K562 (cell line): ENCODE data around the gene IRF2BP1. TPM values are rescaled to one million over a fixed set of nuclear protein-coding genes. Genes with fewer than 3 reads are reported as not detected.

Source experiments
- ATAC-seq: fragments of 200-7000 bp; cut with Tn5 transposase; 3 replicates; pipeline ENCODE4 v1.9.1; 2020; ENCODE audit warnings: moderate library complexity
- BruUV-seq: library from RNA; stranded (reverse); fragments of 400-500 nt; replicated peaks from 2 replicates; lab custom pipeline; 2021; lab: Mats Ljungman, UMichigan
- CTCF ChIA-PET: fragments of 300-600 bp; formaldehyde crosslinking; extraction: SDS; loops from one replicate; lab custom pipeline; 2021; ENCODE audit warnings: low intra/inter-chr PET ratio; lab: Yijun Ruan, JAX
- POLR2A ChIA-PET: fragments of 300-600, 350-650 bp; sonication (Branson Sonifier 250); formaldehyde crosslinking; extraction: SDS; loops from one replicate; lab custom pipeline; 2021; ENCODE audit warnings: antibody characterized with exemption, inconsistent platforms; lab: Yijun Ruan, JAX
- DNase-seq, 4 experiments: peaks; one replicate each; pipeline versions ENCODE4 v3.0.0 to v3.0.0-alpha.2; 2011 to 2018; ENCODE audit warnings: low spot score in 3 of 4, mixed read lengths in 3 of 4; ENCODE audit errors: extremely low read depth in 1 of 4
- FAIRE-seq: peaks from 2 replicates; lab custom pipeline; 2011; peaks lifted over from hg19 to GRCh38; lab: Jason Lieb, UNC
- H2AFZ ChIP-seq: 2 replicates; pipeline ENCODE4 v1.6.0; 2011; ENCODE audit warnings: low read depth, low read length, control low read depth, inconsistent platforms
- H3K27ac ChIP-seq: fragments of 200-600 bp; 3 replicates; pipeline ENCODE4 v1.8.0; 2011; ENCODE audit warnings: low read depth, mild to moderate bottlenecking, control low read depth, inconsistent platforms, low read length, moderate library complexity, mixed read lengths; ENCODE audit errors: extremely low read depth
- H3K27me3 ChIP-seq, 2 experiments: fragments of 300-600 bp in 1 of 2; 2 replicates in 1 of 2; 3 replicates in 1 of 2; pipeline versions ENCODE4 v1.6.0 to v1.8.0; 2011; ENCODE audit warnings: inconsistent platforms in 2 of 2, low read length in 2 of 2, mild to moderate bottlenecking in 1 of 2, mixed read lengths in 1 of 2, moderate library complexity in 1 of 2; ENCODE audit not compliant: control insufficient read depth in 2 of 2, insufficient read depth in 2 of 2
- H3K36me3 ChIP-seq: fragments of 300-600 bp; 3 replicates; pipeline ENCODE4 v1.8.0; 2011; ENCODE audit warnings: mild to moderate bottlenecking, low read length, inconsistent platforms; ENCODE audit not compliant: control insufficient read depth, insufficient read depth
- H3K4me1 ChIP-seq, 2 experiments: fragments of 200-600 bp in 1 of 2; replicated peaks in 1 of 2; 2 replicates in 1 of 2; 3 replicates in 1 of 2; pipeline versions ENCODE4 v1.5.1 to v1.8.0; 2011; ENCODE audit warnings: inconsistent platforms in 2 of 2, low read length in 2 of 2, mild to moderate bottlenecking in 1 of 2, mixed read lengths in 1 of 2, moderate library complexity in 1 of 2; ENCODE audit not compliant: control insufficient read depth in 2 of 2, insufficient read depth in 2 of 2
- H3K4me2 ChIP-seq: 2 replicates; pipeline ENCODE4 v1.6.1; 2011; ENCODE audit warnings: low read length, control low read depth, inconsistent platforms, mixed read lengths; ENCODE audit not compliant: insufficient read depth
- H3K4me3 ChIP-seq: fragments of 200-600 bp; sonication (generic), shearing (Covaris generic); 2 replicates; pipeline ENCODE4 v1.5.1; 2016; ENCODE audit warnings: control low read depth, inconsistent platforms
- H3K79me2 ChIP-seq: fragments of 200-600 bp; 3 replicates; pipeline ENCODE4 v1.8.0; 2011; ENCODE audit warnings: low read length, inconsistent platforms; ENCODE audit not compliant: control insufficient read depth, insufficient read depth
- H3K9ac ChIP-seq, 2 experiments: 2 replicates each; pipeline versions ENCODE4 v1.6.0 to v1.6.1; 2011; ENCODE audit warnings: low read depth in 2 of 2, low read length in 2 of 2, control low read depth in 1 of 2, inconsistent platforms in 1 of 2, mild to moderate bottlenecking in 1 of 2, mixed read lengths in 1 of 2; ENCODE audit not compliant: insufficient read depth in 1 of 2
- H3K9me1 ChIP-seq: one replicate; pipeline ENCODE4 v1.6.0; 2011; ENCODE audit warnings: inconsistent platforms, mild to moderate bottlenecking, low read length, moderate library complexity; ENCODE audit not compliant: control insufficient read depth, insufficient read depth
- H3K9me3 ChIP-seq: replicated peaks from 2 replicates; pipeline ENCODE4 v1.5.1; 2011; ENCODE audit warnings: low read depth, low read length, inconsistent platforms; ENCODE audit not compliant: control insufficient read depth, insufficient read depth
- H4K20me1 ChIP-seq: replicated peaks from 2 replicates; pipeline ENCODE4 v1.6.1; 2011; ENCODE audit warnings: low read length, inconsistent platforms, mixed read lengths; ENCODE audit not compliant: control insufficient read depth, insufficient read depth
- ASH1L ChIP-seq: fragments of 450-650 bp; IDR thresholded peaks from 2 replicates; pipeline ENCODE4 v1.6.1; 2018; ENCODE audit warnings: borderline replicate concordance, mild to moderate bottlenecking, low read depth; ENCODE audit not compliant: partially characterized antibody
- CBX5 ChIP-seq: IDR thresholded peaks from 2 replicates; pipeline ENCODE4 v1.6.1; 2014; ENCODE audit warnings: low read depth, borderline replicate concordance
- GTF2E2 ChIP-seq: fragments of 200-800 bp; sonication (Bioruptor generic); IDR thresholded peaks from 2 replicates; pipeline ENCODE4 v1.6.1; 2016; ENCODE audit warnings: missing genetic modification characterization, missing compliant biosample characterization
- GTF2F1 ChIP-seq: IDR thresholded peaks from 2 replicates; pipeline ENCODE4 v1.6.1; 2011; ENCODE audit warnings: low read depth, low read length, improper control_type of control experiment
- HMGN3 ChIP-seq: IDR thresholded peaks from 2 replicates; pipeline ENCODE4 v1.6.1; 2011; ENCODE audit warnings: borderline replicate concordance, low read depth, mild to moderate bottlenecking, mixed read lengths, low read length; ENCODE audit not compliant: insufficient read length; ENCODE audit errors: extremely low read depth
- MCM3 ChIP-seq: fragments of 450-650 bp; IDR thresholded peaks from 2 replicates; pipeline ENCODE4 v1.6.1; 2016
- MEIS2 ChIP-seq: fragments of 450-650 bp; IDR thresholded peaks from 2 replicates; pipeline ENCODE4 v1.6.1; 2014; ENCODE audit warnings: mild to moderate bottlenecking; ENCODE audit not compliant: partially characterized antibody
- MTA1 ChIP-seq: fragments of 450-650 bp; IDR thresholded peaks from 2 replicates; pipeline ENCODE4 v1.6.1; 2017; ENCODE audit warnings: borderline replicate concordance
- PHF21A ChIP-seq: fragments of 450-650 bp; IDR thresholded peaks from 2 replicates; pipeline ENCODE4 v1.6.1; 2017; ENCODE audit warnings: low read depth, borderline replicate concordance
- RBFOX2 ChIP-seq: fragments of 200-400 bp; formaldehyde crosslinking; IDR thresholded peaks from 2 replicates; pipeline ENCODE4 v1.6.1; 2017; ENCODE audit warnings: low read depth, mild to moderate bottlenecking, low read length, moderate library complexity
- SMAD4 ChIP-seq: fragments of 250-450 bp; sonication (Bioruptor Pico); conservative IDR thresholded peaks from 2 replicates; pipeline ENCODE4 v1.8.0; 2021; ENCODE audit warnings: inconsistent platforms, mild to moderate bottlenecking, moderate library complexity
- TRIM28 ChIP-seq: fragments of 450-650 bp; IDR thresholded peaks from 2 replicates; pipeline ENCODE4 v1.6.1; 2017
- ZC3H8 ChIP-seq: fragments of 450-650 bp; IDR thresholded peaks from 2 replicates; pipeline ENCODE4 v1.6.1; 2017
- ZNF668 ChIP-seq: fragments of 250-450 bp; sonication (Bioruptor Pico); IDR thresholded peaks from 2 replicates; pipeline ENCODE4 v1.8.0; 2022; ENCODE audit warnings: mild to moderate bottlenecking, inconsistent platforms
- ZNF764 ChIP-seq: fragments of 250-450 bp; sonication (Bioruptor Pico); IDR thresholded peaks from 2 replicates; pipeline ENCODE4 v1.4.0; 2020; ENCODE audit warnings: low read depth, mild to moderate bottlenecking, moderate library complexity
- WGBS: fragments of 100-300 bp; shearing (Covaris generic); methylation state at CpG from one replicate; pipeline ENCODE4 v1.1.6; 2016; ENCODE audit warnings: low coverage, mixed read lengths; ENCODE audit not compliant: insufficient coverage; ENCODE audit errors: missing lambda C conversion rate; 5-methylcytosine and 5-hydroxymethylcytosine counted together
- in situ Hi-C: fragments of 300-500 bp; cut with MboI; formaldehyde crosslinking; loops from 4 replicates; pipeline ENCODE4 v1.15.0; 2018; ENCODE audit warnings: inconsistent platforms, mixed read lengths
- intact Hi-C: fragments of 100-400 bp; cut with micrococcal nuclease; formaldehyde crosslinking; loops from 2 replicates; pipeline ENCODE4 v1.14.2; 2022
- polyA plus RNA-seq, 8 experiments: library from polyadenylated mRNA; depleted of rRNA in 4 of 8; stranded (reverse) in 5 of 8; unstranded in 3 of 8; fragments of >200 nt; fragmentation: Nextera tagmentation in 2 of 8; fragmentation: Illumina TruSeq in 1 of 8; extraction: Ambion mirVana in 2 of 8; extraction: Trizol in 1 of 8; gene quantifications; 2 replicates each; pipeline versions ENCODE4 v1.2.1 to v1.2.3, GENCODE V29; 2011 to 2014; ENCODE audit warnings: inconsistent platforms in 1 of 8, missing spikeins in 1 of 8
- total RNA-seq, 7 experiments: library from RNA; depleted of rRNA in 6 of 7; stranded (reverse); fragments of >200 nt in 6 of 7; fragmentation: Illumina TruSeq in 2 of 7; extraction: Trizol in 2 of 7; gene quantifications; 2 replicates each; pipeline versions ENCODE4 v1.2.1 to v1.2.3, GENCODE V29; 2011 to 2021; ENCODE audit warnings: low replicate concordance in 1 of 7
- TF ChIP-seq, protein P1 (sequence below): fragments of 250-450 bp; sonication (Bioruptor Pico); IDR thresholded peaks from 2 replicates; pipeline ENCODE4 v1.6.1; 2021; ENCODE audit warnings: mild to moderate bottlenecking
- TF ChIP-seq, protein P2 (sequence below): conservative IDR thresholded peaks from 2 replicates; pipeline ENCODE4 v1.6.1; 2011; ENCODE audit warnings: low read depth, mild to moderate bottlenecking, low read length; ENCODE audit not compliant: control insufficient read depth
- TF ChIP-seq, protein P3 (sequence below): sonication (generic); formaldehyde crosslinking; IDR thresholded peaks from 2 replicates; pipeline ENCODE4 v1.8.0; 2022; ENCODE audit warnings: missing genetic modification reagents, mild to moderate bottlenecking, moderate library complexity, borderline replicate concordance

Gene IRF2BP1
- total and polyA plus RNA-seq, 9 of the 15 experiments (the other 6 are each of a cell fraction or from before 2014, with no cell fraction given), result 0.61 to 35.9 (median 3.5) TPM

DNA sequence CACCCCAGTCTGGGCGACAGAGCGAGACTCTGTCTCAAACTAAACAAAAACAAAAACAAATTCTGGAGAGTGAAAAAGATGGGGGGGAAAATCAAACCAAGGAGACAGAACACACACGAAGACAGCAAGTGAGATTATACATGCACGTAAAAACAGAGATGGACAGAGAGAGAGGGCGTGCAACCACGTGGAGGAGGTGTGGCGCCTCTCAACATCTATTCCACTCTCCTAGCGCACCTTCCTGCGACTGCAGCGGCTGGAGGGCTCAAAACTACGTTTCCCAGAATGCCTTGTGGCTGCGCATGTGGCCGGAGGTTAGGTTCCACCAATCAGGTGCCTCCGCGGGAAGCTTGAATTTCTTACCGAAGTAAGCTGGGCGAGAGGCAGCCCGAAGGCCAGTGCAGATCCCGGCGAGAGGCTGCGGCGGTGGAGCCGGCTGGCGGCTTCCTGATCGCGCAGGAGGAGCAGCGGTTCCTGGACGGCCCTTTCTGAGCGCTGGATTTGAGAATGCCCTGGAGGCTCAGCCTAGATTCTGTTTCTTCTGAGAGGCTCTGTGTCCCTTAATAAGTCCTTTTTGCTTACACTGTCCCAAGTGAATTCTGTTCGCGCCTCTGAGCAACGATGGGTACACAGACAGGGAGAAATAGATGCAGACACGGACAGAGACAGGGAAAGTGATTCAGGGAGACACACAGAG lies 41.8 kb upstream of the IRF2BP1 start:
- DNase-seq (peak; percentile 96 to 98 (median 98)), FAIRE-seq (peak; percentile 98), ATAC-seq (peak; percentile 99)
- POLR2A ChIA-PET, result interaction anchor here (0.7 to 1.3 kb wide), 3 partner anchors 9 to 314 kb away, joined by 3 to 7 read pairs (median 3); no protein-coding TSS in a partner anchor
- BruUV-seq, result no TSS peak
- Histone ChIP-seq H3K9ac (peak overlapping the region; percentile 45 to 89), H2AFZ (peak overlapping the region; percentile 88), H3K36me3 (no peaks in the 10 kb centered on the region), H3K4me2 (peak overlapping the region; percentile 51), H3K27me3 (peaks cover 6 to 16% of the 10 kb centered on the region in 2 experiments; a peak in 4 of 5 replicates), H3K27ac (peak overlapping the region; percentile 46; the same call in 2 of the 3 replicates), H3K9me1 (no peaks in the 10 kb centered on the region), H3K4me1 (peaks cover 2 to 12% of the 10 kb centered on the region in 2 experiments; a peak in 3 of 5 replicates), H3K79me2 (no peaks in the 10 kb centered on the region), H3K9me3 (no peaks in the 10 kb centered on the region), H3K4me3 (0 out of 2 replicates have a peak overlapping the region, but pooled peaks have one; percentile 2), H4K20me1 (no peaks in the 10 kb centered on the region)
- intact Hi-C loops, result no loop called here
- in situ Hi-C loops, result no loop called here
- CTCF ChIA-PET, result no interaction called here
- 6% methylated on average over 31 of the region's 33 CpGs for WGBS
- TF ChIP-seq, protein P1, sequence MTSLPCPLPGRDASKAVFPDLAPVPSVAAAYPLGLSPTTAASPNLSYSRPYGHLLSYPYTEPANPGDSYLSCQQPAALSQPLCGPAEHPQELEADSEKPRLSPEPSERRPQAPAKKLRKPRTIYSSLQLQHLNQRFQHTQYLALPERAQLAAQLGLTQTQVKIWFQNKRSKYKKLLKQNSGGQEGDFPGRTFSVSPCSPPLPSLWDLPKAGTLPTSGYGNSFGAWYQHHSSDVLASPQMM (CRISPR knock-in tag), result no peak
- TF ChIP-seq, protein P2, sequence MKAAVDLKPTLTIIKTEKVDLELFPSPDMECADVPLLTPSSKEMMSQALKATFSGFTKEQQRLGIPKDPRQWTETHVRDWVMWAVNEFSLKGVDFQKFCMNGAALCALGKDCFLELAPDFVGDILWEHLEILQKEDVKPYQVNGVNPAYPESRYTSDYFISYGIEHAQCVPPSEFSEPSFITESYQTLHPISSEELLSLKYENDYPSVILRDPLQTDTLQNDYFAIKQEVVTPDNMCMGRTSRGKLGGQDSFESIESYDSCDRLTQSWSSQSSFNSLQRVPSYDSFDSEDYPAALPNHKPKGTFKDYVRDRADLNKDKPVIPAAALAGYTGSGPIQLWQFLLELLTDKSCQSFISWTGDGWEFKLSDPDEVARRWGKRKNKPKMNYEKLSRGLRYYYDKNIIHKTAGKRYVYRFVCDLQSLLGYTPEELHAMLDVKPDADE, result peak; percentile 91; the same call in 1 of the 2 replicates
- TF ChIP-seq ASH1L (peak; percentile 36), TRIM28 (no peak), GTF2E2 (tag) (no peak), HMGN3 (no peak), SMAD4 (0 out of 2 replicates have a peak, but pooled peaks have one; percentile 30), MEIS2 (peak; percentile 39), RBFOX2 (peak; percentile 87), GTF2F1 (0 out of 2 replicates have a peak, but pooled peaks have one; percentile 27), ZNF668 (CRISPR knock-in tag) (no peak), MCM3 (no peak), MTA1 (peak; percentile 74; the same call in 1 of the 2 replicates), PHF21A (no peak), CBX5 (no peak), ZNF764 (CRISPR knock-in tag) (no peak), ZC3H8 (no peak)
- TF ChIP-seq, protein P3, sequence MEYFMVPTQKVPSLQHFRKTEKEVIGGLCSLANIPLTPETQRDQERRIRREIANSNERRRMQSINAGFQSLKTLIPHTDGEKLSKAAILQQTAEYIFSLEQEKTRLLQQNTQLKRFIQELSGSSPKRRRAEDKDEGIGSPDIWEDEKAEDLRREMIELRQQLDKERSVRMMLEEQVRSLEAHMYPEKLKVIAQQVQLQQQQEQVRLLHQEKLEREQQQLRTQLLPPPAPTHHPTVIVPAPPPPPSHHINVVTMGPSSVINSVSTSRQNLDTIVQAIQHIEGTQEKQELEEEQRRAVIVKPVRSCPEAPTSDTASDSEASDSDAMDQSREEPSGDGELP (CRISPR knock-in tag), result peak; percentile 94
